HepG2 (cell line): ENCODE results near the gene RPL23. TPM values are rescaled to one million over a fixed set of nuclear protein-coding genes. Genes with fewer than 3 reads are reported as not detected.

Experiments used
- ADNP ChIP-seq: sonication (generic); formaldehyde crosslinking; IDR thresholded peaks from 2 replicates; pipeline ENCODE4 v1.4.0; 2020; ENCODE audit warnings: missing genetic modification reagents
- ATAD3A ChIP-seq: sonication (generic); formaldehyde crosslinking; IDR thresholded peaks from 2 replicates; pipeline ENCODE4 v1.4.0; 2020; ENCODE audit warnings: missing genetic modification reagents
- CREM ChIP-seq, 2 experiments: sonication (generic) in 1 of 2; formaldehyde crosslinking in 1 of 2; IDR thresholded peaks; 2 replicates each; pipeline versions ENCODE4 v1.4.0 to v1.6.1; 2016 to 2020; ENCODE audit warnings: antibody characterized with exemption in 1 of 2, mild to moderate bottlenecking in 1 of 2, missing genetic modification reagents in 1 of 2
- HMG20A ChIP-seq: IDR thresholded peaks from 2 replicates; pipeline ENCODE4 v1.6.1; 2016; ENCODE audit warnings: borderline replicate concordance
- ONECUT2 ChIP-seq: sonication (generic); formaldehyde crosslinking; IDR thresholded peaks from 2 replicates; pipeline ENCODE4 v1.4.0; 2020; ENCODE audit warnings: missing genetic modification reagents
- PHF8 ChIP-seq: sonication (generic); formaldehyde crosslinking; IDR thresholded peaks from 2 replicates; pipeline ENCODE4 v1.5.0; 2020; ENCODE audit warnings: missing genetic modification reagents
- PRMT3 ChIP-seq: sonication (generic); formaldehyde crosslinking; IDR thresholded peaks from 2 replicates; pipeline ENCODE4 v1.8.1; 2022; ENCODE audit warnings: low read depth, mild to moderate bottlenecking, moderate library complexity, missing genetic modification reagents, borderline replicate concordance
- SOX5 ChIP-seq: IDR thresholded peaks from 2 replicates; pipeline ENCODE4 v1.6.1; 2016; ENCODE audit warnings: borderline replicate concordance
- ZNF331 ChIP-seq: sonication (generic); formaldehyde crosslinking; IDR thresholded peaks from 2 replicates; pipeline ENCODE4 v1.4.0; 2020; ENCODE audit warnings: missing genetic modification reagents
- polyA plus RNA-seq, 8 experiments: library from polyadenylated mRNA; depleted of rRNA in 3 of 8; stranded (reverse) in 7 of 8; unstranded in 1 of 8; fragments of >200 nt; fragmentation: Illumina TruSeq in 4 of 8; extraction: Trizol in 4 of 8; gene quantifications; 2 replicates each; pipeline versions ENCODE4 v1.2.1 to v1.2.3, GENCODE V29; 2011 to 2016; ENCODE audit warnings: low read depth in 4 of 8, missing spikeins in 1 of 8, mixed read lengths in 1 of 8; ENCODE audit not compliant: insufficient read depth in 1 of 8
- total RNA-seq, 5 experiments: library from RNA; depleted of rRNA; stranded (reverse); fragments of >200 nt; fragmentation: Illumina TruSeq; extraction: Trizol; gene quantifications; 2 replicates each; pipeline ENCODE4 v1.2.3, GENCODE V29; 2016; ENCODE audit warnings: low read depth in 1 of 5
- TF ChIP-seq, protein P1 (sequence below): sonication (generic); formaldehyde crosslinking; IDR thresholded peaks from 2 replicates; pipeline ENCODE4 v1.5.0; 2020; ENCODE audit warnings: missing genetic modification reagents
- TF ChIP-seq, protein P2 (sequence below): sonication (generic); formaldehyde crosslinking; IDR thresholded peaks from 2 replicates; pipeline ENCODE4 v1.4.0; 2020; ENCODE audit warnings: missing genetic modification reagents
- TF ChIP-seq, protein P3 (sequence below): sonication (generic); formaldehyde crosslinking; IDR thresholded peaks from 2 replicates; pipeline ENCODE4 v1.4.0; 2020; ENCODE audit warnings: low read depth, mild to moderate bottlenecking, missing genetic modification reagents
- TF ChIP-seq, protein P4 (sequence below): sonication (generic); formaldehyde crosslinking; IDR thresholded peaks from 2 replicates; pipeline ENCODE4 v1.8.0; 2022; ENCODE audit warnings: mild to moderate bottlenecking, missing genetic modification reagents, moderate library complexity
- TF ChIP-seq, protein P5 (sequence below): IDR thresholded peaks from 2 replicates; pipeline ENCODE4 v1.6.1; 2016; ENCODE audit warnings: low read depth, control low read depth
- TF ChIP-seq, protein P6 (sequence below): sonication (generic); formaldehyde crosslinking; IDR thresholded peaks from 2 replicates; pipeline ENCODE4 v1.4.0; 2020; ENCODE audit warnings: missing genetic modification reagents

Gene RPL23
- total and polyA plus RNA-seq, 2 of the 13 experiments (the other 11 are each of a cell fraction or from before 2014, with no cell fraction given), result 2,790 to 4,860 TPM

DNA sequence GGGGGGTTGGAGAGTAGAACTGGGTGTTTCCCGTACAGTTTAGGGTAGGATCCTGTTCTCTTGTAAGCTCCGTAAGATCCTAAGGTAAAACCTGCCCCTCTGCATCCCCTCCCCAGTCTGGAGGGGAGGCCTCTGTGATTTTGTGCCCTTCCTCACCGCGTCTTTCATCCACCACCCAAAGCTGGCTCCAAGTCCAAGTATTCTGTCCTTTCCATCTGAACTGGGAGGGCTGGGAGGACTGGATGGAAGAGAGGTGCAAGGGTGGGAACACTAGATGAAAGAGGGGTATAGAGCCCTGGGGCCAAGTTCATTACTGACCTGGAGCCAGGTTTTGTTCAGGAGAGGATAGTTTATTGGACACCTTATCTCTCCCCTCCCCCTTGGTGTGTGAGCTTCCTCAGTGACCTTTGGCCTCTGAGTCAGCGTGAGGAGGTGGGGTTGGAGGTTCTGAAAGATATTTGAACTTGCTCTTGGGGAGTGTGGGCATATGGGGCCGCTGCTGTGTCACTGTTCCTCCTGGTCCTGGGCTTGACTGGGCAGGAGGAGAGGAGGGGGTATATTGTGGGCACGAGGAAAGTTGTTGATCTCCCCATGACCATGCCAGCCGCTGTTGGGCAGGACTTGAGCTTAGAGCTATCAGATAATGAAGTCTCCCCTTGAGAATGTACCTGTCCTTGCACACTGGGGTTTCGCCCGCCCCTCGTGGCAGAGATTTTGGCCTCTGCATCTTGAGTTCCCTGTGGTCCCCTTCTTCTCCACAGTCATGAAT is 17.9 kb upstream of the RPL23 start (continued):
- TF ChIP-seq, protein P1, sequence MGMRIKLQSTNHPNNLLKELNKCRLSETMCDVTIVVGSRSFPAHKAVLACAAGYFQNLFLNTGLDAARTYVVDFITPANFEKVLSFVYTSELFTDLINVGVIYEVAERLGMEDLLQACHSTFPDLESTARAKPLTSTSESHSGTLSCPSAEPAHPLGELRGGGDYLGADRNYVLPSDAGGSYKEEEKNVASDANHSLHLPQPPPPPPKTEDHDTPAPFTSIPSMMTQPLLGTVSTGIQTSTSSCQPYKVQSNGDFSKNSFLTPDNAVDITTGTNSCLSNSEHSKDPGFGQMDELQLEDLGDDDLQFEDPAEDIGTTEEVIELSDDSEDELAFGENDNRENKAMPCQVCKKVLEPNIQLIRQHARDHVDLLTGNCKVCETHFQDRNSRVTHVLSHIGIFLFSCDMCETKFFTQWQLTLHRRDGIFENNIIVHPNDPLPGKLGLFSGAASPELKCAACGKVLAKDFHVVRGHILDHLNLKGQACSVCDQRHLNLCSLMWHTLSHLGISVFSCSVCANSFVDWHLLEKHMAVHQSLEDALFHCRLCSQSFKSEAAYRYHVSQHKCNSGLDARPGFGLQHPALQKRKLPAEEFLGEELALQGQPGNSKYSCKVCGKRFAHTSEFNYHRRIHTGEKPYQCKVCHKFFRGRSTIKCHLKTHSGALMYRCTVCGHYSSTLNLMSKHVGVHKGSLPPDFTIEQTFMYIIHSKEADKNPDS (CRISPR knock-in tag), result no peak
- TF ChIP-seq ONECUT2 (0 out of 2 replicates have a peak, but pooled peaks have one; percentile 54), PRMT3 (CRISPR knock-in tag) (peak; percentile 36; the same call in 1 of the 2 replicates), HMG20A (CRISPR knock-in tag) (peak; percentile 88), ZNF331 (CRISPR knock-in tag) (peak; percentile 83), PHF8 (CRISPR knock-in tag) (peak; percentile 56), ATAD3A (CRISPR knock-in tag) (no peak), CREM (IDR thresholded peaks at IDR 0.05) (peak; percentile 73), CREM (CRISPR knock-in tag; IDR thresholded peaks at IDR 0.05) (no peak), SOX5 (peak; percentile 81; the same call in 1 of the 2 replicates), ADNP (CRISPR knock-in tag) (0 out of 2 replicates have a peak, but pooled peaks have one; percentile 1)
- TF ChIP-seq, protein P2, sequence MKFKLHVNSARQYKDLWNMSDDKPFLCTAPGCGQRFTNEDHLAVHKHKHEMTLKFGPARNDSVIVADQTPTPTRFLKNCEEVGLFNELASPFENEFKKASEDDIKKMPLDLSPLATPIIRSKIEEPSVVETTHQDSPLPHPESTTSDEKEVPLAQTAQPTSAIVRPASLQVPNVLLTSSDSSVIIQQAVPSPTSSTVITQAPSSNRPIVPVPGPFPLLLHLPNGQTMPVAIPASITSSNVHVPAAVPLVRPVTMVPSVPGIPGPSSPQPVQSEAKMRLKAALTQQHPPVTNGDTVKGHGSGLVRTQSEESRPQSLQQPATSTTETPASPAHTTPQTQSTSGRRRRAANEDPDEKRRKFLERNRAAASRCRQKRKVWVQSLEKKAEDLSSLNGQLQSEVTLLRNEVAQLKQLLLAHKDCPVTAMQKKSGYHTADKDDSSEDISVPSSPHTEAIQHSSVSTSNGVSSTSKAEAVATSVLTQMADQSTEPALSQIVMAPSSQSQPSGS (CRISPR knock-in tag), result peak; percentile 71; the same call in 1 of the 2 replicates
- TF ChIP-seq, protein P3, sequence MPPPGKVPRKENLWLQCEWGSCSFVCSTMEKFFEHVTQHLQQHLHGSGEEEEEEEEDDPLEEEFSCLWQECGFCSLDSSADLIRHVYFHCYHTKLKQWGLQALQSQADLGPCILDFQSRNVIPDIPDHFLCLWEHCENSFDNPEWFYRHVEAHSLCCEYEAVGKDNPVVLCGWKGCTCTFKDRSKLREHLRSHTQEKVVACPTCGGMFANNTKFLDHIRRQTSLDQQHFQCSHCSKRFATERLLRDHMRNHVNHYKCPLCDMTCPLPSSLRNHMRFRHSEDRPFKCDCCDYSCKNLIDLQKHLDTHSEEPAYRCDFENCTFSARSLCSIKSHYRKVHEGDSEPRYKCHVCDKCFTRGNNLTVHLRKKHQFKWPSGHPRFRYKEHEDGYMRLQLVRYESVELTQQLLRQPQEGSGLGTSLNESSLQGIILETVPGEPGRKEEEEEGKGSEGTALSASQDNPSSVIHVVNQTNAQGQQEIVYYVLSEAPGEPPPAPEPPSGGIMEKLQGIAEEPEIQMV (CRISPR knock-in tag), result peak; percentile 40; the same call in 1 of the 2 replicates
- TF ChIP-seq, protein P4, sequence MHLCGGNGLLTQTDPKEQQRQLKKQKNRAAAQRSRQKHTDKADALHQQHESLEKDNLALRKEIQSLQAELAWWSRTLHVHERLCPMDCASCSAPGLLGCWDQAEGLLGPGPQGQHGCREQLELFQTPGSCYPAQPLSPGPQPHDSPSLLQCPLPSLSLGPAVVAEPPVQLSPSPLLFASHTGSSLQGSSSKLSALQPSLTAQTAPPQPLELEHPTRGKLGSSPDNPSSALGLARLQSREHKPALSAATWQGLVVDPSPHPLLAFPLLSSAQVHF (CRISPR knock-in tag), result no peak
- TF ChIP-seq, protein P5, sequence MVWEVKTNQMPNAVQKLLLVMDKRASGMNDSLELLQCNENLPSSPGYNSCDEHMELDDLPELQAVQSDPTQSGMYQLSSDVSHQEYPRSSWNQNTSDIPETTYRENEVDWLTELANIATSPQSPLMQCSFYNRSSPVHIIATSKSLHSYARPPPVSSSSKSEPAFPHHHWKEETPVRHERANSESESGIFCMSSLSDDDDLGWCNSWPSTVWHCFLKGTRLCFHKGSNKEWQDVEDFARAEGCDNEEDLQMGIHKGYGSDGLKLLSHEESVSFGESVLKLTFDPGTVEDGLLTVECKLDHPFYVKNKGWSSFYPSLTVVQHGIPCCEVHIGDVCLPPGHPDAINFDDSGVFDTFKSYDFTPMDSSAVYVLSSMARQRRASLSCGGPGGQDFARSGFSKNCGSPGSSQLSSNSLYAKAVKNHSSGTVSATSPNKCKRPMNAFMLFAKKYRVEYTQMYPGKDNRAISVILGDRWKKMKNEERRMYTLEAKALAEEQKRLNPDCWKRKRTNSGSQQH (CRISPR knock-in tag), result peak; percentile 83; the same call in 1 of the 2 replicates
- TF ChIP-seq, protein P6, sequence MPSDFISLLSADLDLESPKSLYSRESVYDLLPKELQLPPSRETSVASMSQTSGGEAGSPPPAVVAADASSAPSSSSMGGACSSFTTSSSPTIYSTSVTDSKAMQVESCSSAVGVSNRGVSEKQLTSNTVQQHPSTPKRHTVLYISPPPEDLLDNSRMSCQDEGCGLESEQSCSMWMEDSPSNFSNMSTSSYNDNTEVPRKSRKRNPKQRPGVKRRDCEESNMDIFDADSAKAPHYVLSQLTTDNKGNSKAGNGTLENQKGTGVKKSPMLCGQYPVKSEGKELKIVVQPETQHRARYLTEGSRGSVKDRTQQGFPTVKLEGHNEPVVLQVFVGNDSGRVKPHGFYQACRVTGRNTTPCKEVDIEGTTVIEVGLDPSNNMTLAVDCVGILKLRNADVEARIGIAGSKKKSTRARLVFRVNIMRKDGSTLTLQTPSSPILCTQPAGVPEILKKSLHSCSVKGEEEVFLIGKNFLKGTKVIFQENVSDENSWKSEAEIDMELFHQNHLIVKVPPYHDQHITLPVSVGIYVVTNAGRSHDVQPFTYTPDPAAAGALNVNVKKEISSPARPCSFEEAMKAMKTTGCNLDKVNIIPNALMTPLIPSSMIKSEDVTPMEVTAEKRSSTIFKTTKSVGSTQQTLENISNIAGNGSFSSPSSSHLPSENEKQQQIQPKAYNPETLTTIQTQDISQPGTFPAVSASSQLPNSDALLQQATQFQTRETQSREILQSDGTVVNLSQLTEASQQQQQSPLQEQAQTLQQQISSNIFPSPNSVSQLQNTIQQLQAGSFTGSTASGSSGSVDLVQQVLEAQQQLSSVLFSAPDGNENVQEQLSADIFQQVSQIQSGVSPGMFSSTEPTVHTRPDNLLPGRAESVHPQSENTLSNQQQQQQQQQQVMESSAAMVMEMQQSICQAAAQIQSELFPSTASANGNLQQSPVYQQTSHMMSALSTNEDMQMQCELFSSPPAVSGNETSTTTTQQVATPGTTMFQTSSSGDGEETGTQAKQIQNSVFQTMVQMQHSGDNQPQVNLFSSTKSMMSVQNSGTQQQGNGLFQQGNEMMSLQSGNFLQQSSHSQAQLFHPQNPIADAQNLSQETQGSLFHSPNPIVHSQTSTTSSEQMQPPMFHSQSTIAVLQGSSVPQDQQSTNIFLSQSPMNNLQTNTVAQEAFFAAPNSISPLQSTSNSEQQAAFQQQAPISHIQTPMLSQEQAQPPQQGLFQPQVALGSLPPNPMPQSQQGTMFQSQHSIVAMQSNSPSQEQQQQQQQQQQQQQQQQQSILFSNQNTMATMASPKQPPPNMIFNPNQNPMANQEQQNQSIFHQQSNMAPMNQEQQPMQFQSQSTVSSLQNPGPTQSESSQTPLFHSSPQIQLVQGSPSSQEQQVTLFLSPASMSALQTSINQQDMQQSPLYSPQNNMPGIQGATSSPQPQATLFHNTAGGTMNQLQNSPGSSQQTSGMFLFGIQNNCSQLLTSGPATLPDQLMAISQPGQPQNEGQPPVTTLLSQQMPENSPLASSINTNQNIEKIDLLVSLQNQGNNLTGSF (CRISPR knock-in tag), result no peak
